CD14-positive monocyte (primary cell): ENCODE results near the gene SLC18A3. TPM values are rescaled to one million over a fixed set of nuclear protein-coding genes. Genes with fewer than 3 reads are reported as not detected.

Source experiments
- DNase-seq, 3 donors: peaks; one replicate each; pipeline ENCODE4 v3.0.0-alpha.2; 2011 to 2022
- H2AFZ ChIP-seq: 2 replicates; pipeline ENCODE4 v1.6.0; 2012; ENCODE audit warnings: mild to moderate bottlenecking, low read depth, low read length, inconsistent platforms; ENCODE audit not compliant: insufficient read depth, poor library complexity, severe bottlenecking
- H3K27ac ChIP-seq, 2 donors: 1 replicate in 1 of 2; 2 replicates in 1 of 2; pipeline ENCODE4 v1.5.1; 2012 to 2013; ENCODE audit warnings: low read length in 2 of 2, control low read depth in 1 of 2, inconsistent platforms in 1 of 2, low read depth in 1 of 2, mild to moderate bottlenecking in 1 of 2
- H3K27me3 ChIP-seq, 2 donors: one replicate each; pipeline versions ENCODE4 v1.6.0 to v1.6.1; 2011 to 2013; ENCODE audit warnings: low read length in 2 of 2; ENCODE audit not compliant: control insufficient read depth in 2 of 2, insufficient read depth in 2 of 2
- H3K36me3 ChIP-seq, 2 donors: replicated peaks in 1 of 2; 1 replicate in 1 of 2; 2 replicates in 1 of 2; pipeline versions ENCODE4 v1.5.1 to v1.6.1; 2012 to 2013; ENCODE audit warnings: low read length in 2 of 2, control low read depth in 1 of 2, inconsistent platforms in 1 of 2, mild to moderate bottlenecking in 1 of 2; ENCODE audit not compliant: insufficient read depth in 2 of 2, control insufficient read depth in 1 of 2
- H3K4me1 ChIP-seq, 2 donors: 1 replicate in 1 of 2; 2 replicates in 1 of 2; pipeline versions ENCODE4 v1.5.1 to v1.6.1; 2012 to 2013; ENCODE audit warnings: low read length in 2 of 2, control low read depth in 1 of 2, inconsistent platforms in 1 of 2, mild to moderate bottlenecking in 1 of 2, moderate library complexity in 1 of 2; ENCODE audit not compliant: insufficient read depth in 2 of 2, control insufficient read depth in 1 of 2
- H3K4me2 ChIP-seq: replicated peaks from 2 replicates; pipeline ENCODE3; 2012; ENCODE audit warnings: low read length, moderate library complexity, mild to moderate bottlenecking; ENCODE audit not compliant: poor library complexity, severe bottlenecking; ENCODE audit errors: extremely low read depth
- H3K4me3 ChIP-seq, 3 experiments: fragments of 200-600 bp in 1 of 3; sonication (generic) in 1 of 3; replicated peaks in 1 of 3; 1 replicate in 2 of 3; 2 replicates in 1 of 3; pipeline ENCODE4 v1.5.1; 2011 to 2013; ENCODE audit warnings: low read length in 3 of 3, mild to moderate bottlenecking in 3 of 3, control low read depth in 2 of 3, low read depth in 2 of 3, inconsistent platforms in 1 of 3, moderate library complexity in 1 of 3
- H3K79me2 ChIP-seq: 2 replicates; pipeline ENCODE4 v1.6.0; 2012; ENCODE audit warnings: mild to moderate bottlenecking, control low read depth, inconsistent platforms, low read length, moderate library complexity; ENCODE audit not compliant: insufficient read depth
- H3K9ac ChIP-seq: 2 replicates; pipeline ENCODE4 v1.6.0; 2017; ENCODE audit warnings: low read length, mild to moderate bottlenecking; ENCODE audit not compliant: insufficient read depth, poor library complexity, severe bottlenecking
- H3K9me3 ChIP-seq, 2 donors: replicated peaks in 1 of 2; 1 replicate in 1 of 2; 2 replicates in 1 of 2; pipeline versions ENCODE4 v1.5.1 to v1.6.1; 2012 to 2013; ENCODE audit warnings: low read length in 2 of 2, control low read depth in 1 of 2; ENCODE audit not compliant: control insufficient read depth in 1 of 2, insufficient read depth in 1 of 2
- H4K20me1 ChIP-seq: 2 replicates; pipeline ENCODE4 v1.6.0; 2012; ENCODE audit warnings: mild to moderate bottlenecking, low read length, control low read depth, moderate library complexity; ENCODE audit not compliant: insufficient read depth
- H3K27ac Mint-ChIP-seq, 7 donors: one replicate each; pipeline ENCODE4 v1.8.0; 2020; ENCODE audit warnings: mild to moderate bottlenecking in 7 of 7, mixed read lengths in 7 of 7, moderate library complexity in 6 of 7, inconsistent platforms in 2 of 7
- H3K27me3 Mint-ChIP-seq, 3 donors: one replicate each; pipeline ENCODE4 v1.8.0; 2021 to 2022; ENCODE audit warnings: low read depth in 3 of 3, mild to moderate bottlenecking in 3 of 3, mixed read lengths in 3 of 3, moderate library complexity in 3 of 3, inconsistent platforms in 1 of 3
- H3K36me3 Mint-ChIP-seq, 2 donors: one replicate each; pipeline ENCODE4 v1.8.0; 2020; ENCODE audit warnings: mixed read lengths in 2 of 2, inconsistent platforms in 1 of 2, mild to moderate bottlenecking in 1 of 2
- H3K4me1 Mint-ChIP-seq: one replicate; pipeline ENCODE4 v1.8.0; 2020; ENCODE audit warnings: mild to moderate bottlenecking, mixed read lengths
- H3K4me3 Mint-ChIP-seq, 2 donors: one replicate each; pipeline ENCODE4 v1.8.0; 2020; ENCODE audit warnings: mild to moderate bottlenecking in 2 of 2, mixed read lengths in 2 of 2, moderate library complexity in 1 of 2
- H3K9me3 Mint-ChIP-seq, 7 donors: one replicate each; pipeline ENCODE4 v1.8.0; 2020 to 2022; ENCODE audit warnings: mixed read lengths in 7 of 7, mild to moderate bottlenecking in 6 of 7, moderate library complexity in 6 of 7, inconsistent platforms in 2 of 7
- CTCF ChIP-seq: fragments of 200-600 bp; IDR thresholded peaks from one replicate; pipeline ENCODE4 v1.8.0; 2022; ENCODE audit warnings: antibody characterized with exemption, mild to moderate bottlenecking
- WGBS: methylation state at CpG from one replicate; pipeline ENCODE4 v1.1.5; 2013; ENCODE audit warnings: missing lambda C conversion rate; ENCODE audit not compliant: insufficient coverage; 5-methylcytosine and 5-hydroxymethylcytosine counted together
- intact Hi-C, 2 donors: fragments of 100-400 bp; cut with micrococcal nuclease; formaldehyde crosslinking; loops; one replicate each; pipeline versions ENCODE4 v1.15.0 to v1.15.1; 2023
- polyA plus RNA-seq, 3 donors: library from polyadenylated mRNA; depleted of rRNA in 1 of 3; unstranded in 2 of 3; stranded (reverse) in 1 of 3; fragments of 300-500 nt in 2 of 3; fragments of >200 nt in 1 of 3; fragmentation: Illumina TruSeq in 2 of 3; gene quantifications; 1 replicate in 2 of 3; 2 replicates in 1 of 3; pipeline ENCODE4 v1.2.3, GENCODE V29; 2012 to 2021

Gene SLC18A3
- polyA plus RNA-seq, 3 donors = not detected

- no peak overlapping the region for H3K4me2 ChIP-seq
- no peaks in the 10 kb centered on the region for H3K9me3 ChIP-seq
- no peak for DNase-seq
- no peak for TF ChIP-seq CTCF
- Mint-ChIP-seq H3K9me3 (no peaks in the 10 kb centered on the region), H3K36me3 (no peaks in the 10 kb centered on the region), H3K27ac (no peak overlapping the region), H3K4me3 (no peak overlapping the region), H3K27me3 (peaks cover 22 to 32% (median 25%) of the 10 kb centered on the region in 3 donors), H3K4me1 (no peaks in the 10 kb centered on the region)
- no peaks in the 10 kb centered on the region for H3K79me2 ChIP-seq
- H3K27me3 ChIP-seq = peaks cover 0 to 25% of the 10 kb centered on the region in 2 donors
- no peak overlapping the region for H2AFZ ChIP-seq
- no peaks in the 10 kb centered on the region for H3K36me3 ChIP-seq
- no peak overlapping the region for H3K9ac ChIP-seq
- no peak overlapping the region for H3K4me3 ChIP-seq
- no peaks in the 10 kb centered on the region for H3K4me1 ChIP-seq
- WGBS = 89% methylated on average over 6 of the region's 8 CpGs
- no peaks in the 10 kb centered on the region for H4K20me1 ChIP-seq
- H3K27ac ChIP-seq = no peak overlapping the region
- intact Hi-C loops = no loop called here
Observed at GRCh38 chr10:49634069-49634660, 24.1 kb downstream of the SLC18A3 start.

GRCh38 chr10:49642311-49642710 is 32.2 kb downstream of the SLC18A3 start:
- no peak overlapping the region for H3K27ac ChIP-seq
- no peaks in the 10 kb centered on the region for H3K79me2 ChIP-seq
- no peak for DNase-seq
- peaks cover 18% of the 10 kb centered on the region for H3K4me1 Mint-ChIP-seq
- H3K36me3 ChIP-seq = no peaks in the 10 kb centered on the region
- H3K4me2 ChIP-seq = no peak overlapping the region
- no peak overlapping the region for H3K4me3 ChIP-seq
- no peak for TF ChIP-seq CTCF
- no peak overlapping the region for H3K9ac ChIP-seq
- intact Hi-C loops = no loop called here
- H3K4me3 Mint-ChIP-seq = no peak overlapping the region
- H3K4me1 ChIP-seq = peaks cover 10 to 13% of the 10 kb centered on the region in 2 donors
- no peak overlapping the region for H2AFZ ChIP-seq
- no peaks in the 10 kb centered on the region for H4K20me1 ChIP-seq
- H3K9me3 ChIP-seq = no peaks in the 10 kb centered on the region
- no peaks in the 10 kb centered on the region for H3K36me3 Mint-ChIP-seq
- peak overlapping the region in 2 of 7 donors; percentile 28 to 34 for H3K27ac Mint-ChIP-seq
- H3K27me3 Mint-ChIP-seq = peaks cover 18 to 26% (median 19%) of the 10 kb centered on the region in 3 donors
- H3K9me3 Mint-ChIP-seq = peaks cover 0 to 4% (median 2%) of the 10 kb centered on the region in 7 donors
- WGBS = 87% methylated on average over 3 of the region's 3 CpGs
- peaks cover 2 to 8% of the 10 kb centered on the region in 2 donors for H3K27me3 ChIP-seq
